Activated CD8-positive, alpha-beta memory T cell treated with anti-CD3 and anti-CD28 coated beads for 1 hour (primary cell): ENCODE results near the gene CIAO2B.

Source experiments
- DNase-seq, 2 donors: peaks; one replicate each; pipeline ENCODE4 v3.0.0-alpha.2; 2020; ENCODE audit warnings: low read depth in 1 of 2; ENCODE audit errors: extremely low read depth in 1 of 2

CIAO2B gene

DNA sequence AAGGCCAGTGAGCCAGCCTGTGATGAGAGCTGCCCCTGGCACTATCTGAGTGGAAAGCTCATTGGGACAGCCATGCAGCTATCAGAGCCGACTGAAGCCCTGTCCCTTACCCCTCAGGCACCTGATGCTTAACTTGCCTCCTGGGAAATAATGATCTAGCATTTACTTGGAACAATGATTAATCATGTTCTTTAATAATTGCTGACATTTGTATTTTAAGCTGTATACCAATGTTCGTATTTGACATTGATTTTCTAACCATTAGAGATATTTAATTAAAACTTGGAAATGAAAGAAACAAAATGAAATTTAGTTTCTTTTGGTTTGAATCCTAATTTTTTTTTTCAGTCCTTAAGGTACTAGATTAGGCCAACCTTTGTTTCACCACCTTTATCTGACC lies 43.4 kb downstream of the CIAO2B start:
- DNase-seq = no peak

- DNase-seq = no peak
Measured at GRCh38 chr16:66889622-66890021, 44.6 kb downstream of the CIAO2B start.

- DNase-seq = no peak
Measured at GRCh38 chr16:66888647-66889615, 45.3 kb downstream of the CIAO2B start.

DNA sequence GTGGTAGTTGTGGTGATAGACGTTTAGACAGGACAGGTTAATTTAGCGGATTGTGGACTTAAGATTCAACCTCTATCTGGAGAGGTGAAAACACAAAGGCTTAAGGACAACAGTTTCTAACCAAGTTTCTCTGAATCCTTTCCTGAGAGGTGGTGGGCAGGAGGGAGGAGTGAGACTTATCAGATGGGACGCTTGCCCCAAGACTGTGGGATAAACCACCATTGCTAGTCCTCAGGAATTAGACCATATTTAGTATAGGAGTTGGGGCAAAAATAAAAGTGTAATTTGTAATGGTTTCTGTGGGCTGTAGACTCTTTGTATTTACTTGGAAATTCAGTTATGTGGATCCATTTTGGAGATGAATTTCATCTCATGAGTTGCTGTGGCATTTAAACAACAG lies 47.3 kb downstream of the CIAO2B start:
- DNase-seq = no peak

DNA sequence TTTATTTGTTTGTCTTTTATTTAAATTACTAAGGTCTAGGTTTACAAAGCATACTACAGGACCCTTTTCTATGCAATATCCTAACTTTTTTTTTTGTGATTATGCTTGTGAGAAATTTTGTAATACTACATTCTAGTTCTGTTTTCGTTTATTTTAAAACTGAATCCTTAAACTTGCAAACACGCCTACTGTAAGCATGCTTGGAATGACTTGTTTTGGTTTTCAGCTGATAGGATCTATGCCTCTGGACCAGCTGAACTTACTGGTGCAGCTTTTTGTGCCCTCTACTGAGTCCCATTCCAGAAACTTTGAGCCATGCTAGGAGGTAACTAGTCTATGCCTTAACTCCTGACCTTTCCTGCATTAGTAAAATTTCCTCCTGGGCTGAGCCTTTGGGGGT lies 47.9 kb downstream of the CIAO2B start:
- DNase-seq = no peak

DNA sequence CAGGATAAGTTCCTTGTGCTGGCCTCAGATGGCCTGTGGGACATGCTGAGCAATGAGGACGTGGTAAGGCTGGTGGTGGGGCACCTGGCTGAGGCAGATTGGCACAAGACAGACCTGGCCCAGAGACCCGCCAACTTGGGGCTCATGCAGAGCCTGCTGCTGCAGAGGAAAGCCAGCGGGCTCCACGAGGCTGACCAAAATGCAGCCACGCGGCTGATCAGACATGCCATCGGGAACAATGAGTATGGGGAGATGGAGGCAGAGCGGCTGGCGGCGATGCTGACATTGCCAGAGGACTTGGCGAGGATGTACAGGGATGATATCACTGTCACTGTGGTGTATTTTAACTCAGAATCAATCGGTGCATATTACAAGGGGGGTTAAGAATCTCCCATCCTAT lies 48.7 kb downstream of the CIAO2B start:
- no peak for DNase-seq

DNA sequence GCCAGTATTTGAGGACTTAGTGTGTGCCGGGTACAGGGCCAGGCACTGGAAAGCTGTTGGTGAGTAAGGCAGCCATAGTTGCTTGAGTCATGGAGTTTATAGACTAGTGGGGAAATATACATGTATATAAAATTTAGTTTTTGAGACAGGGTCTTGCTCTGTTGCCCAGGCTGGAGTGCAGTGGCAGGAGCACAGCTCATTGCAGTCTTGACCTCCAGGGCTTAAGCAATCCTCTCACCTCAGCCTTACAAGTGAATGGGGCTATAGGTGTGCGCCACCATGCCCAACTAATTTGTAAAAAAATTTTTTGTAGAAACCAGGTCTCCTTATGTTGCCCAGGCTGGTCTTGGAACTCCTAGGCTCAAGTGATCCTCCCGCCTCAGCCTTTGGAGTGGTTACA lies 51.5 kb downstream of the CIAO2B start:
- DNase-seq = no peak
